LHCN-M2 (cell line): Measurements from ENCODE around the gene TMEM151B. TPM values are rescaled to one million over a fixed set of nuclear protein-coding genes. Genes with fewer than 3 reads are reported as not detected.

ENCODE experiments used
- total RNA-seq: library from RNA; depleted of rRNA; stranded (reverse); fragments of >200 nt; gene quantifications from 2 replicates; pipeline ENCODE4 v1.2.3, GENCODE V29; 2014; rRNA removed

TMEM151B gene
- total RNA-seq, 1 experiment from 2014 or later: not detected

Other genes with a start within 250 kb of the TMEM151B start
- gene MRPL14, start 143.0 kb upstream of the TMEM151B start, total RNA-seq: 72.9 and 73.9 TPM in 2 replicates
- gene TMEM63B, start 142.9 kb upstream of the TMEM151B start, total RNA-seq: 38.2 and 39.0 TPM in 2 replicates
- gene CAPN11, start 111.6 kb upstream of the TMEM151B start, total RNA-seq: 0.06 TPM in 1 of 2 replicates, not detected in the other
- gene MYMX, start 53.5 kb upstream of the TMEM151B start, total RNA-seq: 10.6 and 38.0 TPM in 2 replicates
- 58.5 and 77.7 TPM in 2 replicates for gene SLC29A1, start 46.9 kb upstream of the TMEM151B start, total RNA-seq
- 1,077 and 1,155 TPM in 2 replicates for gene HSP90AB1, start 23.3 kb upstream of the TMEM151B start, total RNA-seq
- 111 and 117 TPM in 2 replicates for gene SLC35B2, start 12.9 kb upstream of the TMEM151B start, total RNA-seq
- 8.6 and 11.5 TPM in 2 replicates for gene NFKBIE, start 4.9 kb upstream of the TMEM151B start, total RNA-seq
- 17.1 and 23.1 TPM in 2 replicates for gene AARS2, start 42.9 kb downstream of the TMEM151B start, total RNA-seq
- not detected in 2 replicates for gene SPATS1, start 72.2 kb downstream of the TMEM151B start, total RNA-seq
- gene CDC5L, start 117.3 kb downstream of the TMEM151B start, total RNA-seq: 31.4 and 35.0 TPM in 2 replicates